ENCODE measurements around the gene COL27A1.
"Not testable (repeated sequence)": the region's sequence is repeated elsewhere in the genome, so short reads cannot be mapped to it uniquely, and the experiment has no call there.

COL27A1 gene

GRCh38 chr9:114184866-114185265 is 29.5 kb downstream of the COL27A1 start:
- H3K27ac ChIP-seq = no peak overlapping the region
- no peak for TF ChIP-seq ZFX (IDR thresholded peaks at IDR 0.05)
- TF ChIP-seq, protein P1, sequence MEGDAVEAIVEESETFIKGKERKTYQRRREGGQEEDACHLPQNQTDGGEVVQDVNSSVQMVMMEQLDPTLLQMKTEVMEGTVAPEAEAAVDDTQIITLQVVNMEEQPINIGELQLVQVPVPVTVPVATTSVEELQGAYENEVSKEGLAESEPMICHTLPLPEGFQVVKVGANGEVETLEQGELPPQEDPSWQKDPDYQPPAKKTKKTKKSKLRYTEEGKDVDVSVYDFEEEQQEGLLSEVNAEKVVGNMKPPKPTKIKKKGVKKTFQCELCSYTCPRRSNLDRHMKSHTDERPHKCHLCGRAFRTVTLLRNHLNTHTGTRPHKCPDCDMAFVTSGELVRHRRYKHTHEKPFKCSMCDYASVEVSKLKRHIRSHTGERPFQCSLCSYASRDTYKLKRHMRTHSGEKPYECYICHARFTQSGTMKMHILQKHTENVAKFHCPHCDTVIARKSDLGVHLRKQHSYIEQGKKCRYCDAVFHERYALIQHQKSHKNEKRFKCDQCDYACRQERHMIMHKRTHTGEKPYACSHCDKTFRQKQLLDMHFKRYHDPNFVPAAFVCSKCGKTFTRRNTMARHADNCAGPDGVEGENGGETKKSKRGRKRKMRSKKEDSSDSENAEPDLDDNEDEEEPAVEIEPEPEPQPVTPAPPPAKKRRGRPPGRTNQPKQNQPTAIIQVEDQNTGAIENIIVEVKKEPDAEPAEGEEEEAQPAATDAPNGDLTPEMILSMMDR (conservative IDR thresholded peaks at IDR 0.05) = no peak

GRCh38 chr9:114185570-114186490 is 30.5 kb downstream of the COL27A1 start:
- no peak for TF ChIP-seq ZFX (IDR thresholded peaks at IDR 0.05)
- TF ChIP-seq, protein P1 (conservative IDR thresholded peaks at IDR 0.05) = no peak
- H3K27ac ChIP-seq = no peak overlapping the region

- no peak for TF ChIP-seq ZFX (IDR thresholded peaks at IDR 0.05)
- H3K27ac ChIP-seq = no peak overlapping the region
Observed at GRCh38 chr9:114186605-114187289, 31.4 kb downstream of the COL27A1 start.

- no peak overlapping the region for H3K27ac ChIP-seq
- TF ChIP-seq, protein P1 (conservative IDR thresholded peaks at IDR 0.05) = no peak
- TF ChIP-seq ZFX (IDR thresholded peaks at IDR 0.05) = no peak
Observed at GRCh38 chr9:114187827-114188226, 32.5 kb downstream of the COL27A1 start.

- no peak for TF ChIP-seq ZFX (IDR thresholded peaks at IDR 0.05)
- TF ChIP-seq, protein P1 (conservative IDR thresholded peaks at IDR 0.05) = no peak
- no peak overlapping the region for H3K27ac ChIP-seq
Observed at GRCh38 chr9:114189823-114190562, 34.7 kb downstream of the COL27A1 start.

GRCh38 chr9:114190563-114190905 is 35.2 kb downstream of the COL27A1 start:
- no peak overlapping the region for H3K27ac ChIP-seq
- TF ChIP-seq, protein P1 (conservative IDR thresholded peaks at IDR 0.05) = no peak
- TF ChIP-seq ZFX (IDR thresholded peaks at IDR 0.05) = no peak

- not testable (repeated sequence) for H3K27ac ChIP-seq
Observed at GRCh38 chr9:114191402-114191801, 36.1 kb downstream of the COL27A1 start.

DNA sequence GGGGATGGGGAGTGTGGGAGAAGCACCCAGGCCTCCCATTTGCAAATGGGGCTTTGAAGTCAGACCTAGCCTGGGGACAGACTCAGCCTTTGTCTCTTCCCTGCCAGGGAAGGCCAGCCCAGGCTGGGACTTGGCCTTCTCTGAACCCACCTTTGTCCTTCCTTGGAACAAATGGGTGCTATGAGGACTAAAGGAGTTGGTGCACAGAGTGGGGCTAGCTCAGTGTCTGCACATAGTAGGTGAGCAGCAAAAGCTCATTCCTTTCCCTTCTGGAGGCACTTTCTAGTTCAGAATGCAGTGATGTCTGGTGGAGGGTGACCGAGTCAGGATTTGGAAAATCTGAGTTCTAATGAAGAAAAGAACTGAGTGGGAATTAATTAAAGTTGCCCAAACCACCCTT is 37.2 kb downstream of the COL27A1 start:
- H3K27ac ChIP-seq = no peak overlapping the region
- TF ChIP-seq ZFX (IDR thresholded peaks at IDR 0.05) = no peak
- TF ChIP-seq, protein P1 (conservative IDR thresholded peaks at IDR 0.05) = no peak

All from C4-2B (cell line).